ACC112 (cell line): ENCODE results near the gene EIF4B.

Experiments used
- H2AFZ ChIP-seq: fragments of 200-600 bp; sonication (generic); one replicate; pipeline ENCODE4 v1.6.0; 2017; ENCODE audit warnings: antibody characterized with exemption, low read length; ENCODE audit not compliant: unreplicated experiment
- H3K27ac ChIP-seq: fragments of 200-600 bp; sonication (generic); 2 replicates; pipeline ENCODE4 v1.5.1; 2014; ENCODE audit warnings: low read depth, mild to moderate bottlenecking, antibody characterized with exemption, low read length, moderate library complexity
- H3K27me3 ChIP-seq: fragments of 200-600 bp; sonication (generic); 2 replicates; pipeline ENCODE4 v1.6.1; 2014; ENCODE audit warnings: mild to moderate bottlenecking, antibody characterized with exemption, low read length, moderate library complexity, mixed read lengths; ENCODE audit not compliant: insufficient read depth
- H3K36me3 ChIP-seq: fragments of 200-600 bp; sonication (generic); 2 replicates; pipeline ENCODE4 v1.6.1; 2016; ENCODE audit warnings: mild to moderate bottlenecking, antibody characterized with exemption, low read length, moderate library complexity, mixed read lengths; ENCODE audit not compliant: insufficient read depth
- H3K4me1 ChIP-seq: fragments of 200-600 bp; sonication (generic); one replicate; pipeline ENCODE4 v1.6.1; 2016; ENCODE audit warnings: low read length, mixed read lengths; ENCODE audit not compliant: insufficient read depth, unreplicated experiment, control insufficient read depth
- H3K4me3 ChIP-seq: fragments of 200-600 bp; sonication (generic); 2 replicates; pipeline ENCODE4 v1.5.1; 2014; ENCODE audit warnings: mild to moderate bottlenecking, low read depth, low read length
- H3K79me2 ChIP-seq: fragments of 200-600 bp; sonication (generic); one replicate; pipeline ENCODE4 v1.6.0; 2016; ENCODE audit warnings: low read length; ENCODE audit not compliant: control insufficient read depth, unreplicated experiment, insufficient read depth

Gene EIF4B, protein sequence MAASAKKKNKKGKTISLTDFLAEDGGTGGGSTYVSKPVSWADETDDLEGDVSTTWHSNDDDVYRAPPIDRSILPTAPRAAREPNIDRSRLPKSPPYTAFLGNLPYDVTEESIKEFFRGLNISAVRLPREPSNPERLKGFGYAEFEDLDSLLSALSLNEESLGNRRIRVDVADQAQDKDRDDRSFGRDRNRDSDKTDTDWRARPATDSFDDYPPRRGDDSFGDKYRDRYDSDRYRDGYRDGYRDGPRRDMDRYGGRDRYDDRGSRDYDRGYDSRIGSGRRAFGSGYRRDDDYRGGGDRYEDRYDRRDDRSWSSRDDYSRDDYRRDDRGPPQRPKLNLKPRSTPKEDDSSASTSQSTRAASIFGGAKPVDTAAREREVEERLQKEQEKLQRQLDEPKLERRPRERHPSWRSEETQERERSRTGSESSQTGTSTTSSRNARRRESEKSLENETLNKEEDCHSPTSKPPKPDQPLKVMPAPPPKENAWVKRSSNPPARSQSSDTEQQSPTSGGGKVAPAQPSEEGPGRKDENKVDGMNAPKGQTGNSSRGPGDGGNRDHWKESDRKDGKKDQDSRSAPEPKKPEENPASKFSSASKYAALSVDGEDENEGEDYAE

GRCh38 chr12:53005986-53006809 lies at the start of gene EIF4B:
TSS of gene EIF4B (plus strand) at chr12:53006456. CDS start at chr12:53006484, 28 bp downstream.
- H3K27ac ChIP-seq = peak within 1 kb of the TSS; percentile 87
- H3K4me3 ChIP-seq = peak within 1 kb of the TSS; percentile 90
- no peaks in the 10 kb centered on the region for H3K27me3 ChIP-seq
- peaks cover 21% of the 10 kb centered on the region for H3K36me3 ChIP-seq
- H3K4me1 ChIP-seq = peaks cover 49% of the 10 kb centered on the region
- peaks cover 56% of the 10 kb centered on the region for H3K79me2 ChIP-seq
- peak within 1 kb of the TSS; percentile 43 for H2AFZ ChIP-seq

GRCh38 chr12:52956987-52957386 lies 49.3 kb upstream of the EIF4B start:
- no peaks in the 10 kb centered on the region for H3K36me3 ChIP-seq
- no peaks in the 10 kb centered on the region for H3K4me1 ChIP-seq
- H3K4me3 ChIP-seq = no peak overlapping the region
- no peak overlapping the region for H2AFZ ChIP-seq
- H3K79me2 ChIP-seq = no peaks in the 10 kb centered on the region
- no peaks in the 10 kb centered on the region for H3K27me3 ChIP-seq
- H3K27ac ChIP-seq = no peak overlapping the region

GRCh38 chr12:52964556-52965336 lies 41.5 kb upstream of the EIF4B start:
- Histone ChIP-seq H3K36me3 (no peaks in the 10 kb centered on the region), H3K27ac (no peak overlapping the region), H3K4me3 (peak overlapping the region; percentile 61; the same call in 1 of the 2 replicates), H3K27me3 (peaks cover 7% of the 10 kb centered on the region; the same call in 1 of the 2 replicates), H2AFZ (peak overlapping the region; percentile 39), H3K4me1 (no peaks in the 10 kb centered on the region), H3K79me2 (no peaks in the 10 kb centered on the region)

DNA sequence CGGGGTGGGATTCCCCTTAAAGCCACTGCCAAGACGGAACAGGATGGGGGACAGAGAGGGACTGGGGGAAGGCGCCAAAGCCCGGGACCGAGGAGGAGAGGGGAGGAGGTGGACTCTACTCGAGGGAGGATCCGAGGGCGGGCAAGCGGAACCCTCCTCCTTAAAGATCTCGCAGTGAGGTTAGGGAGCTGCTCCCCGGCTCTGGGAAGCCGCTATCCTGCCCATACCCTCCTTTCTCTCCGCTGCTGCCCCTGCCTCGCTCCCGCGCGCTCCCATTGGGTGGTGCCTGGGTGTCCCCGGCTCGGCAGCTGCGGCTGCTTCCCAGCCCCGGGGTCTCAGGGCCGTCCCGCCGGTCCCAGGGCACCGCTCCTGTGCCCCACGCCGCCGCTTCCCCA lies 40.9 kb upstream of the EIF4B start:
- Histone ChIP-seq H3K4me3 (peak overlapping the region; percentile 61), H3K27ac (no peak overlapping the region), H3K27me3 (peaks cover 7% of the 10 kb centered on the region; the same call in 1 of the 2 replicates), H3K4me1 (no peaks in the 10 kb centered on the region), H3K79me2 (no peaks in the 10 kb centered on the region), H3K36me3 (no peaks in the 10 kb centered on the region), H2AFZ (peak overlapping the region; percentile 39)

DNA sequence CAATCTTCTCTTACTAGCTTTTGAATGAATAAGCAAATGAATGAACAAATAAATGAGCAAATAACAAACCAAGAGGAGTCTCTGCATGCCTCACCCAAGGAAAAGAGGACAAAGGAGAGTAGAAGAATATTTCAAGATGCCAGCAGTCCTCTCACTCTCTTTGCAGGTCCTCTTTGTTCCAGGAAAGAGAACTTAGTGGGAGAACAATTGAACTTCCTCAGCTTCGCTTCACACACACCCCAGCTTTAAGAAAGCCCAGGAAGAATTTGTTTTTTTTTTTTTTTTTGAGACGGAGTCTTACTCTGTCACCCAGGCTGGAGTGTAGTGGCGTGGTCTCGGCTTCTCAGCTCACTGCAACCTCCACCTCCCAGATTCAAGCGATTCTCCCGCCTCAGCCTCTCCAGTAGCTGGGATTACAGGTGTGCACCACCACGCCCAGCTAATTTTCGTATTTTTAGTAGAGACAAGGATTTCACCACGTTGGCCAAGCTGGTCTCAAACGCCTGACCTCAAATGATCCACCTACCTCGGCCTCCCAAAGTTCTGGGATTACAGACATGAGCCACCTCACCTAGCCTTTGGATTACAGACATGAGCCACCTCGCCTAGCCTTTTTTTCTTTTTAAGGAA lies 37.0 kb upstream of the EIF4B start:
- no peaks in the 10 kb centered on the region for H3K79me2 ChIP-seq
- peaks cover 7% of the 10 kb centered on the region for H3K4me1 ChIP-seq
- H2AFZ ChIP-seq = no peak overlapping the region
- H3K27me3 ChIP-seq = peaks cover 7% of the 10 kb centered on the region; the same call in 1 of the 2 replicates
- no peak overlapping the region for H3K27ac ChIP-seq
- H3K4me3 ChIP-seq = no peak overlapping the region
- no peaks in the 10 kb centered on the region for H3K36me3 ChIP-seq

DNA sequence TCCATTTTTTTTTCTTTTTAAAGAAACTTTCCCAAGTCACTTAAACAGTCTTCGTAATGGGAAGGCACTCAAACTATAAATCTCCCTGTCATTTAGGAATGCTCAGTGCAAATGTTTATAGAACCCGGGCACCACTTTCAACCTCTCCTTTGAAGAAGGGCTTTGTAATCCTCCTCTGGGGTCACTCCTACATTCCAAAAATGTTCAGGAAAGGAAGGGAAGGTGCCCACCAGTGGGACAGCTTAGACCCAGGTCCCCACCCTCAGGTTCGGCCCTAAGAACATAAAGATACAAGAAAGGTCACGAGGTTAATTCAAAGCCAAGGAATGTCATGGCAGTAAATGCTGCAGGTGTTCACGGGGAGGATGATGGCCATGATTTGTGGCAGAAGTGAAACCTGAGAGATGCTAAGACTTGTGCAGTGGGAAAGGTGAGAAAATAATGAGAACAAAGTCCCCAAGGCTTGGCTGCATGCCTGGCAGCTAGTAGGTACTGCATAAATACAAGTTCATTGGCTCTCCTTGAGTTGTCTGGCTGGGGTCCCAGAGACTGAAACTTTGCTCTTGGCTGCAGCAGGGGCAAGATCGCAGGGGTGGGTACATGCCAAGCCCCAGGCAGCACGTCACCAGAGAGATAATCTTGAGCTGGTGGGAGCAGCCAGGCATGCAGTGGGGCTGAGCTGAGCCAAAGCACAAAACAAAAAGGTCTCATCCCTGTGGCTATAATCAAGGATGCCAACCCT lies 36.3 kb upstream of the EIF4B start:
- Histone ChIP-seq H3K36me3 (no peaks in the 10 kb centered on the region), H2AFZ (no peak overlapping the region), H3K79me2 (no peaks in the 10 kb centered on the region), H3K4me3 (no peak overlapping the region), H3K27ac (no peak overlapping the region), H3K27me3 (peaks cover 7% of the 10 kb centered on the region; the same call in 1 of the 2 replicates), H3K4me1 (peaks cover 11% of the 10 kb centered on the region)

DNA sequence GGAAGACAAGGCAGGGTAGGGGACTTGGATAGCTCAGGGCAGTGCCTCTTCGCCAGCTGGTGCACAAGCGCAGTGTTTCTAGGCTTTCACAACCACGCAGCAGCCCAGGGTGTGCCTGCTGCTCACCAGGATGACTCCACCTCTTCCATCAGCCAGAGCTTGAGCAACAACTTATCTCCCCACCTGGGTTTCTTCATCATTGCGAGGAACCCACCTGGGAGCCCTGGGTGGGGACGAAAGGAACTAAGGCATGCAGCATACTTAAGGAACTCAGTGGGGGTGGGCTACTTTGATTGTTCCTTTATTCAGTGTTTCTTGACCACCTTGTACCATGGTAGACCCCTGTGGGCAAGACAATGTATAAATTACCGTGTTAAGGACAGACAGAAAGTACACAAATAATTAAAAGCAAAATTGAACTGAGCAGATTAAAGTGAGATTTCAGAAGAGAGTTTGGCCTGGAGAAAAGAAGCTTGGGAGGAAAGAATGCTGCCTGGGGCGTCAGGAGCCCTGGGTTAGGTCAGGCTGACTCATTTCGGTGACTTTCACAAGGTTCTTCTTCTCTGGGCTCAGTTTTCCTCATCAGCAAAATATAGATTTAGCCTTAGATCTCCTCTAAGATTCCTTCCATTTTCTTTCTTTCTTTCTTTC lies 34.5 kb upstream of the EIF4B start:
- Histone ChIP-seq H3K27ac (peak overlapping the region; percentile 57), H2AFZ (no peak overlapping the region), H3K79me2 (no peaks in the 10 kb centered on the region), H3K4me1 (peaks cover 22% of the 10 kb centered on the region), H3K27me3 (no peaks in the 10 kb centered on the region), H3K36me3 (no peaks in the 10 kb centered on the region), H3K4me3 (no peak overlapping the region)

GRCh38 chr12:52975204-52975603 lies 31.1 kb upstream of the EIF4B start:
- Histone ChIP-seq H2AFZ (no peak overlapping the region), H3K27ac (no peak overlapping the region)

More at GRCh38 chr12:52975204-52975603, 31.1 kb upstream of the EIF4B start:
- H3K36me3 ChIP-seq = no peaks in the 10 kb centered on the region
- no peaks in the 10 kb centered on the region for H3K27me3 ChIP-seq
- H3K4me3 ChIP-seq = no peak overlapping the region
- H3K4me1 ChIP-seq = peaks cover 22% of the 10 kb centered on the region
- no peaks in the 10 kb centered on the region for H3K79me2 ChIP-seq
